ENCODE measurements around the gene PCCA.

GRCh38 chr13:100097821-100098220 lies 8.9 kb downstream of the PCCA start:
- TF ChIP-seq POLR2A (IDR thresholded peaks at IDR 0.05) (no peak), EP300 (IDR thresholded peaks at IDR 0.05) (no peak)
